ENCODE results near the gene CNGA3.

DNA sequence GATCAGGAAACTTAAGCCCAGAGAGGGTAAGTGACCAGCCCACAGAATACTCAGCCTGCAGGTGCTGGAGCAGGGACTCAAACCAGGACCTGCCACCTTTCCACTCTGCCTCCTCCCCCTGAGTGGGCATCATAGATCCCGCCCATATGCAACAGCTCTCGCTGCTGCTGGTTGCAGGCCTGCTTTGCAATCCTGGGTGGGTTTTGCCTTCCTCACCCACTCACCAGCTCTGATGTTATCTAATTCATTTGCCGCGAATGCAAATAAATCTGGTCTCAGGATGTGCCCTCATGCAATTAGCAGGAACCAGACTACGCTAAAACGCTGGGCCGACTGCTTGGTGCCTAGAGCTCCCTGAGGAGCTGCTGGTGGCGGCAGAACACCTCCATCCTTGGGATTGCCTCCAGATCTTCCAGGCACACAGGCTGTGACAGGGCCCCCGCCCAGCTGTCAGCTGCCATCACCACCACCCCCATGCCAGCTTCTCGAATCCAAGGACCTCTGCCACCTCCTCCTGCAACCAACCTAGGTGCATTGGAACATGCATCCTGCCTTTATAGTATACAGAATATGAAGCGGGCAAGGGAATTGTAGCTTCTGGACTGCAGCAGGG lies 28.8 kb downstream of the CNGA3 start:
- TF ChIP-seq CTCF (IDR thresholded peaks at IDR 0.05) = no peak
- TF ChIP-seq POLR2A (IDR thresholded peaks at IDR 0.05) = no peak
- no peak for TF ChIP-seq POLR2AphosphoS5 (IDR thresholded peaks at IDR 0.05)
- no peak for TF ChIP-seq EP300 (IDR thresholded peaks at IDR 0.05)

Measured in sigmoid colon (tissue), 4 donors.